ENCODE measurements around the gene CTNNA3.
"Not testable (repeated sequence)": the region's sequence is repeated elsewhere in the genome, so short reads cannot be mapped to it uniquely, and the experiment has no call there.

CTNNA3 gene

GRCh38 chr10:67230680-67231500 is 465.1 kb downstream of the CTNNA3 start:
- not testable (repeated sequence) for DNase-seq

- DNase-seq: no peak
Measured at GRCh38 chr10:67225226-67225625, 470.8 kb downstream of the CTNNA3 start.

GRCh38 chr10:67224553-67224952 is 471.4 kb downstream of the CTNNA3 start:
- DNase-seq: no peak

- no peak for DNase-seq
Measured at GRCh38 chr10:67222934-67223333, 473.1 kb downstream of the CTNNA3 start.

DNA sequence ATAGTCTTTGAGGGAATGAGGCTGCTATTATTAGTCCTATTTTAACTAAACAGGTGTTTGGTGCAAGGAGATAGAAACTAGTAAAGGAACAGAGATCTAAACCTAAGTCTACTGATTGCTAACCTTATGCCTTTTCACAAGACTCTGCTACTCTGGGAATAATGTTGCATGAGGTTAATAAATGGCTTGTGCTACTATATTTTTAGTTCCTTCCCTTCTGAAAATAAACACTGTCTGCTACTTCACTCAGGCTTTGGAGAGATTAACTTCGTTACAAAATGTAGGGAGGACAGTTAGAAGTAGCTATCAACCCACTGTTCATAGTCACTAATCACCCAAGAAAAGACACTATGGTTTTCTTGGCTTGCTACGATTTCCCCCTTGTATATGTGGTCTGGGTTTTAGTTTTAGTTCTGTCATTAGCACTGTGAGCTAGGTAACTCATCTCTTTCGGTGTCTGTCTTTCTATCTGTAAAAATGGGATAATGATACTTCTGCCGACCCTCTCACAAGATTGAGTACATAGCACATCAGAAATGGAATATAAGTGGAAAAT is 474.0 kb downstream of the CTNNA3 start:
- no peak for DNase-seq

GRCh38 chr10:67211680-67212079 is 484.3 kb downstream of the CTNNA3 start:
- DNase-seq: no peak

GRCh38 chr10:67207923-67208322 is 488.1 kb downstream of the CTNNA3 start:
- not testable (repeated sequence) for DNase-seq

DNA sequence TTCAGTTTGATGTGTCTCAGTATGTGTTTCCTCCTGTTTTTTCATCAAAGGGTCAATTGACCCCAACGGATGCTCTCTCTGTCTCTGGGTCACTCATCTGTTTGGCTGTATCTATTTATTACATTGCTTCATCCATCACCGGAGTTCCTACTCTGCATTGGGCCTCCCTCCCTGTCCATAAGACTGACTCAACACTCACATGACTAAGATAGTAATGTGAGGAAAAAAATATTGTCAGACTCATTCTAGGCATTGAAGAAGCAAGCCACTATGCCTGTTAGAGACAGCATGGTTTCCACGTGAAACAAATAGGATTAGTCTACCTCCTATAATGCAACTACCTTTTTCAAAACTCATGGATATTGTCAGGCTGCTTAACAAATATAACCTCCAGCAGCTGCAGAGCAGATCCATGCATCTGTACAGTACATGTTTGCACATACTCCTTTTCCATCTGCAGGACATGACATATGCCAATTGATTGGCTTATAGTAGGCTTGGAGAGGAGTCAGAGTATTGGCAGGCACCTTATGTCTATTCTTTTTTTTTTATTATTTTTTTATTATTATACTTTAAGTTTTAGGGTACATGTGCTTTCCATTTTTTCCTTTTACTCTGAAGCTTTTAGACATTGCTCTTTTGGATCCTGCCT is 495.0 kb downstream of the CTNNA3 start:
- no peak for DNase-seq

- no peak for DNase-seq
Measured at GRCh38 chr10:67175354-67175753, 520.6 kb downstream of the CTNNA3 start.

DNA sequence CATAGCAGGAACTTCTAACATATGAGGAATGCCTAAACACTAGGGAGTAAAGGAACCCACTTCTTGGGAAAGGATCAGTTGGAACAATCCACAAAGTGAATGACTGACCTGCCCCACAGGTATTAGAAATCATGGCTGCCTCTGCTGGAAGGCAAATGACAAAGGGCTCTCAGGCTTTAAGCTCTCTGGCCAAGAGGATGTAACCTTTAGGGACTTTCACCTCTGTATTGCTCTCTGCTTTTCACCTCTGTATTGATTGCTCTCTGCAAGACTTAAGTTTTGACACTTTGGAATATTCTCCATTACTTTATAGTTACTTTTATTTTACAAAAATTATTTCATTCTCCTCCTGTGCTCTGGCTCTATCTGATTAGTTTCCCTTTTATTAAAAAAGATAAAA is 522.2 kb downstream of the CTNNA3 start:
- DNase-seq: no peak

DNA sequence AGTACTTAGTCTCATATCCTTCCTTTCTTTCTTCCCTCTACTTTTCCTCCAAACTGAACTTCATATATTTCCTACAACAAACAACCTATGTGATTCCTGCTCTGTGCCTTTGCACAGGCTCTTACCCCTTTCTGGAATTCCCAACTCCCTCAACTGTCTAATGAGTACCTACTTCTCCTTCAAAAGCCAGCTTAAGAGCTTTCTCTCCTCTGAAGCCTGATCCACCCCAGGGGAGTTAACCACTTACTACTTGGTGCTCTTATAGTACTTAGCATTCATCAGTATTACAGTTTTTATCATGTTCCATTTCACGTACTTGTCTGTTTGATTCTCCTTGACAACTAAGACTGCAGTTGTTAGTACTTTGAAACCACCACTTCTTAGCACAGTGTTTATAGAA is 524.0 kb downstream of the CTNNA3 start:
- DNase-seq: no peak

DNA sequence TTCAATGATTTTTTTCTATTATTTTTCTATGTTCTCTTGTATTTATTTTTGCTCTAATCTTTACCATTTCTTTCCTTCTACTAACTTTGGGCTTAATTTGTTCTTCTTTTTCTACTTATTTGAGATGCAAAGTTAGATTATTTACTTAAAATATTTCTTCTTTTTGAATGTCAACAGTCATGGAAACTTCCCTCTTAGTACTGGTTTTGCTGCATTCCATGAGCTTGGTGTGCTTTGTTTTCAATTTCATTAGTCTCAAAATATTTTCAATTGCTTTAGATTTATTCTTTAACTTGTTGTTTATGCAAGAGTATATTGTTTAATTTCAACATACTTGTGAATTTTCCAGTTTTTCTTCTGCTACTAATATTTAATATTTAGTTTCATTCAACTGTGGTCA is 539.8 kb downstream of the CTNNA3 start:
- no peak for DNase-seq

DNA sequence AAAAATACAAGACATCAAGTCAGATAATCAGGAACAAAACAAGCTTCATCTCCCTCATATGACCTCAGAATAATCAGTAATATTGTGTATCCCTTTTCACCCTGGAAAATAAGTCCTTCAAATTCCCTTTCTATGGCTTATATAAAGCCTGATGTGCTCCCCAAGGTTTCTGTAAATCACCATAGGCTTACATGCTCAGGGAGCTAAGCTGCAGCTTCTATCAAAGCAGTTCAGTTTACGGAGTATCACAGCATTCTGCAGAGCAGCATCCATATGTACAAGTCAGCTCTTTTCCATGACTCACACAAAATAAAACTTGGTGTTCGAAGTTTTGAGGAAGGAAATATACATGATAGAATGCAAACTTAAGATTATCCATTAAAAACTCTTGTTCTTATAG is 544.5 kb downstream of the CTNNA3 start:
- DNase-seq: no peak

- DNase-seq: no peak
Measured at GRCh38 chr10:67144530-67144929, 551.5 kb downstream of the CTNNA3 start.

- DNase-seq: no peak
Measured at GRCh38 chr10:67141300-67141699, 554.7 kb downstream of the CTNNA3 start.

- no peak for DNase-seq
Measured at GRCh38 chr10:67140641-67141040, 555.4 kb downstream of the CTNNA3 start.

GRCh38 chr10:67127441-67127840 is 568.6 kb downstream of the CTNNA3 start:
- DNase-seq: no peak

DNA sequence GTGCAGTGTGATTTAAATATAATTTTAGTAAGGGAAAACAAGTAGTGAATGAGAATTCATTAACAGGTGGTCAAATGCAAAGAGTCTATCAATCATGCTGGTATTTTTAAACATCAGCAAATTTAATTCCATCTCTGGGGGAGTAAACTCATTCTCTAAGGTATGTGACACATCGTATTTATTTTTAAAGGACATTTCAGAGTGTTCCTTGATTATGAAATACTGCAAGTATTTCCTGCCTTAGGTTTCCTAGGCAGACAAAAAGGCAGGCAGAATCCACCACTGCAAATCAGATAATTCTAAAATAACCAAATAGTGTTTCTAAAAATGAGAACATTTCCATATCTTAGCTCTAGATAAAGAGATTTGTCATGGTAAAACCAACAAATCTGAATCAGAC is 576.3 kb downstream of the CTNNA3 start:
- no peak for DNase-seq

GRCh38 chr10:67115972-67116371 is 580.0 kb downstream of the CTNNA3 start:
- DNase-seq: no peak

- DNase-seq: no peak
Measured at GRCh38 chr10:67114945-67115344, 581.0 kb downstream of the CTNNA3 start.

DNA sequence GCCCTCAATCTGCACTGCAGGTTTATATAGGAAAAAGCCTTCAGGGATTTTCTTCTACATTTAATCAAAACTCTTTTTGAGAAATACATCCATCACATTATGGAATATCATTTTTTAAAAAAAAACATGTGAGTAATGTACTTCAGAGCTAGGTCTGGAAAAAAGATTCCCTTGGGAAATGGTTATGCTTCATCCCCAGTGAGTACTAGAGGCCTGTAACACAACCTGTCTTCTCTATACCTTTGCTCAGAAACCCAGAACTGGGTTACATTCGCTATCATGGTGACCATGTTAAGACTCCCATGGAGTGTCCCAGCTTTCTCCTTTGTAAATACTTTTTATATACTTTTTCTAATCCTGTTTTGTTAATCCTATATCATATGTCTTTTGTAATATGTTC is 583.2 kb downstream of the CTNNA3 start:
- DNase-seq: no peak

GRCh38 chr10:67110286-67110685 is 585.7 kb downstream of the CTNNA3 start:
- no peak for DNase-seq

GRCh38 chr10:67107670-67108069 is 588.3 kb downstream of the CTNNA3 start:
- no peak for DNase-seq

- DNase-seq: no peak
Measured at GRCh38 chr10:67100951-67101350, 595.0 kb downstream of the CTNNA3 start.
